ENCODE data around the gene OR52M1.
"Not testable (repeated sequence)": the region's sequence is repeated elsewhere in the genome, so short reads cannot be mapped to it uniquely, and the experiment has no call there.

OR52M1 gene

GRCh38 chr11:4544891-4545290 is at the start of gene OR52M1:
TSS of gene OR52M1 (plus strand) at chr11:4545191. CDS start at chr11:4545191, 0 bp downstream.
- DNase-seq (ENCODE audit: low spot score): no peak

- DNase-seq (ENCODE audit: low spot score): no peak
These were observed 49.5 kb upstream of the OR52M1 start for GRCh38 chr11:4495487-4495886.

DNA sequence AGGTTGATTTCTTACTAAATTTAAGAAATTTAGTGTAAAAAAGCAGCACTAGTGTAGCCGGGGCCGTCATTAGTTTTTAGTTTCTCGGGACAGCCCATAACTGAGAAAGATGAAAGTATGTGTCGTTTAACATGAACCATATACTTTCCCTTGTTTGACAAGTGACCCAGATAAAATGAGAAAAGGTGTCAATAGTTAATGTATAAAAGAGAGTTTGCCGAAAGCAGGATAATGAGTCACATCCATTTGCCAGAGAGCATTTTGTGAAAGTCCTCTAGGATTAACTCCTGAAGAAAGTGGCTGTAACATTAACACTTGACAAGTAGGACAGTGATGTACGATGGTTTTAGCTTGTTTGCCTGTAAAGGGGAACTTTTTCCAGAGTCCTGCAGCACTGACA is 49.0 kb upstream of the OR52M1 start:
- no peak for DNase-seq (ENCODE audit: low spot score)

GRCh38 chr11:4496557-4497248 is 48.3 kb upstream of the OR52M1 start:
- DNase-seq (ENCODE audit: low spot score): no peak

DNA sequence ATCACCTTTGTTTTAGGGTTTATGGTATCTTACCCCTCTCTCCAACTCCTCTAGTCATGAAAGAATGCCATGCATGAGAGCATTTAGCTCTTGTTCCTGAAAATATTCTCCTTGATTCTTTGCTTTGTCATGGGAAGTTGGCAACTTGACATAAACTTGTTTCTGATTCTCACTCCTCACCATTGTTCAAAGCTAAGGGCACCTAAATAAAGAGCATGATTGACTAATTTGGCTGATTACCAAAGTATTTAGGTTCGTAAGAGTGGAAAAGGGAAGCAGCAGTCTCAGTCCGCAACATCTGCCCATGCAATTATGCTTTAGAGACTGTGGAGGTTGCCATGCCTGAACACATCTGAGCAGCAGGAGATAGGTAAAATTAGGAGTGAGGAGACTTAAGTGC is 36.1 kb upstream of the OR52M1 start:
- DNase-seq (ENCODE audit: low spot score): no peak

GRCh38 chr11:4511282-4512245 is 33.4 kb upstream of the OR52M1 start:
- DNase-seq (ENCODE audit: low spot score): no peak

GRCh38 chr11:4514196-4514595 is 30.8 kb upstream of the OR52M1 start:
- no peak for DNase-seq (ENCODE audit: low spot score)

DNA sequence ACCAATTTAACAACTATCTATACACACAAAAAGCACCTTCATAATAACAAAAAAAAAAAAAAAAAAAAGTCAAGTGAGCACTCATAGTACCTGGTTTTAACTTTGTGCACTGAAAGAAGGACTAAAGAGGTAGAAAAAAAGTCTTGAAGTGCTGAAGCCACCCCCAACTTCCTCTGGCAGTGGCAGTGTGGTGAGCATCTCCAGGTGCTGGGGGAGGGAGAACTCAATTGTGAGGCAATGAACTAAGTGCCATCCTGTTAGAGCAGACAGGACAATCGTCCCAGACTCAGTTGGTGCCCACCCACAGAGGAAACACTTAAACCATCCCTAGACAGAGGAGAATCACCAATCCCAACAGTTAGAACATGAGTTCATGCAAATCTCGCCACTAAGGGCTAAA is 22.7 kb upstream of the OR52M1 start:
- DNase-seq (ENCODE audit: low spot score): no peak

GRCh38 chr11:4522752-4523151 is 22.2 kb upstream of the OR52M1 start:
- no peak for DNase-seq (ENCODE audit: low spot score)

DNA sequence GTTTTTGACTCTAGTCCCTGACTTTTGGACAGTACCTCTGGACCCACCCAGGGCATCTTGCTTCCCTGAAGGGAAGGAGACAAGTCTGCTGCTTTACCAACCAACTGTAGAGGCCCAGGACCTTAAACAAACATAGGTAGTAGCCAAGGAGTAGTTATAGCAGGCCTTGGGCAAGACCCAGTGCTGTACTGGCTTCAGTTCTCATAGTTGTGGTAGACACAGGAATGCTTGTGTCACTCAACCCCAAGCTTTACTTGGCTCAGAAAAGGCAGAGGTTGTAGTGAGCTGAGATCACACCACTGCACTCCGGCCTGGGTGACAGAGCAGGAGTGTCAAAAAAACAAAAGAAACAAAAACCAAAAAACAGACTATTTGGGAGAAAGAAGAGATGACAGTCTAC is 21.3 kb upstream of the OR52M1 start:
- no peak for DNase-seq (ENCODE audit: low spot score)

GRCh38 chr11:4527926-4528325 is 17.1 kb upstream of the OR52M1 start:
- no peak for DNase-seq (ENCODE audit: low spot score)

GRCh38 chr11:4531686-4532085 is 13.3 kb upstream of the OR52M1 start:
- DNase-seq (ENCODE audit: low spot score): not testable (repeated sequence)

- DNase-seq (ENCODE audit: low spot score): peak; percentile 25
These were observed 5.3 kb upstream of the OR52M1 start for GRCh38 chr11:4539603-4540219.

GRCh38 chr11:4541071-4541470 is 3.9 kb upstream of the OR52M1 start:
- DNase-seq (ENCODE audit: low spot score): no peak

DNA sequence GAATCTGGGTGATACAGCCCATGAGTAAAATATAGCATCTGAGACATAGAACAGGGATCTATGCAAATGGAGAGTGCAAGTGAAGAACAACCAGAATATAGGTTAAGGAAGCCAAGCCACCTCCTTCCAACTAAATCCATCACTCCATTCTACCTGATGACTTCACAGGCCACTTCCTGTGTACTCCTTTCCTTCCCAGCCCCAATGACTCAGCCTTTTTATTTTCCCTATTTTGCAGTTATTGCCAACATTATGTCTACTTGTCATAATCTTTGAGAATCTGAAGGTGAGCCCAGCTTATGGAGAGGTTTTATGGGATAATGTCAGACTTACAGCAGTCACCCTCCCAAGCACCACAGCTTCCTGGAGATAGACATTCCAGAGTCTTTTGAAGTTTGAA is 1.4 kb upstream of the OR52M1 start:
- no peak for DNase-seq (ENCODE audit: low spot score)

GRCh38 chr11:4546878-4547277 is 1.9 kb downstream of the OR52M1 start:
- DNase-seq (ENCODE audit: low spot score): no peak

GRCh38 chr11:4547416-4547815 is 2.4 kb downstream of the OR52M1 start:
- no peak for DNase-seq (ENCODE audit: low spot score)

- peak; percentile 4 for DNase-seq (ENCODE audit: low spot score)
These were observed 6.5 kb downstream of the OR52M1 start for GRCh38 chr11:4551346-4551979.

DNA sequence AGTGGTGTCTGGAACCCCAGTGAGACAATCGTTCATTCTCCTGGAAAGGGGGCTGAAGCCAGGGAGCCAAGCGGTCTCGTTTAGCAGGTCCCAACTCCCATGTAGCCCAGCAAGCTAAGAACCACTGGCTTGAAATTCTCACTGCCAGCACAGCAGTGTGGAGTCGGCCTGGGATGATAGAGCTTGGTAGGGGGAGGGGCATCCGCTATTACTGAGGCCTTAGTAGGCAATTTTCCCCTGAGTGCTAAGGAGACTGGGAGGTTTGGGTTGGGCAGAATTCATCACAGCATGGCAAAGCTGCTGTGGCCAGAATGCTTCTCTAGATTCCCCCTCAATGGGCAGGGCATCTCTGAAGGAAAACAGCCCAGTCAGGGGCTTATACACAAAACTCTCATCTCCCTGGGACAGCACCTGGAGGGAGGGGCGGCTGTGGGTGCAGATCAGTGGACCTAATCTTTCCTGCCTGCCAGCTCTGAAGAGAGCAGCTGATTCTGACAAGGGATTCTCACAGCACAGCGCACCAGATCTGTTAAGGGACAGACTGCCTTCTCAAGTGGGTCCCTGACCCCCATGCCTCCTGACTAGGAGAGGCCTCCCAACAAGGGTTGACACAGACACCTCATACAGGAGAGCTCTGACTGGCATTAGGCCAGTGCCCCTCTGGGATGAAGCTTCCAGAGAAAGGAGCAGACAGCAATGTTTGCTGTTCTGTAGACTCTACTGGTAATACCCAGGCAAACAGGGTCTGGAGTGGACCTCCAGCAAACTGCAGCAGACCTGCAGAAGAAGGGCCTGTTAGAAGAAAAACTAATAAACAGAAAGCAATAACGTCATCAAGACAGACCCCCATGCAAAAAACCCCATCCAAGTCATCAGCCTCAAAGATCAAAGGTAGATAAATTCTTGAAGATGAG is 14.8 kb downstream of the OR52M1 start:
- DNase-seq (ENCODE audit: low spot score): no peak

GRCh38 chr11:4560467-4560866 is 15.5 kb downstream of the OR52M1 start:
- DNase-seq (ENCODE audit: low spot score): no peak

DNA sequence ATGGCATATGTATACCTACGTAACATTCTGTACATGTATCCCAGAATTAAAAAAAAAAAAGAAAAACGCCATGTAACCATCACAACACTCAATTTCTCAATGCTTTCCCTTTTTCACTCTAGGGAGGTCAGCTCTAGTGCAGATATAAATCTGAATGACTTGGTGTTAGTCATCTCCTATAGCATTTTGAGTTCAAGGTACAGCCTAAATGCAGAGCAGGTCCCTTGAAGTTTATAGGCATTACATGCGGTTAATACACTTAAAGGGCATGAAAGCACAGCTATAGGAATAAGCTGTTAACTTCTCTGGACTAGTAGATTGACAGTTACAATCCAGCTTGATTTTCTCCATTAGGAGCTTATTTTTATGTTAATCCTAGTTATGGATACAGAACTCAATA is 20.4 kb downstream of the OR52M1 start:
- no peak for DNase-seq (ENCODE audit: low spot score)

Measured in HuH-7 (cell line).